ENCODE measurements around the gene ZRANB1. TPM values are rescaled to one million over a fixed set of nuclear protein-coding genes. Genes with fewer than 3 reads are reported as not detected.

ZRANB1 gene
- total and polyA plus RNA-seq, 2 of the 4 experiments (the other 2 are of a cell fraction): 11.2 to 24.7 TPM

DNA sequence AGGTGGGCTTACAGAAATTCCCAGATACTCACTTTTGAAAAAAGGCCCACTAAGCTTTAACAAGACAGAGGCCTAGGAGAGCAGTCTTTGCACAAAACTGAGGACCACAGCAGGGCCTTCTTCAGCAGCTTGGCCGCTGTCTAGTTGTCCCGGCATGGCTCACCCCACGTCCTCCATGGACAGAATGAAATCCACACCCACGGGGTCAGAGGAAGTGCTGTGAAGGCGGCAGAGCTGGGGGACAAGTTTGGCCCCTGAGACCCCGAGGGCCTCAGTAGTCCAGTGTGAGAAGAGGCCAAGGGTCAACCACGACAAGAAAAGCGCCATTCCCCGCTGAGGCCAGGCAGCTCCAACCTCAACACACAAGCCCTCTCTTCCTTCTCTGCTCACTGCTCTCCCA, 78.9 kb downstream of the ZRANB1 start:
- Histone ChIP-seq H3K4me2 (ENCODE audit: low read depth, low read length) (no peak overlapping the region), H3K79me1 (ENCODE audit: low read depth in 1 of 2, low read length in 2 of 2) (peaks cover 45 to 100% of the 10 kb centered on the region in 2 experiments), H4K20me1 (ENCODE audit: insufficient read depth, low read length) (peaks cover 98% of the 10 kb centered on the region), H3K9me1 (ENCODE audit: insufficient read depth, low read length) (peaks cover 31% of the 10 kb centered on the region), H3K9me3 (ENCODE audit: control insufficient read depth, insufficient read depth, low read length) (no peaks in the 10 kb centered on the region), H2BK15ac (ENCODE audit: low read depth, low read length) (no peak overlapping the region), H3K14ac (replicated peaks; ENCODE audit: low read depth, low read length) (no peak overlapping the region), H2BK5ac (ENCODE audit: low read depth, low read length, poor library complexity, severe bottlenecking) (no peak overlapping the region), H3K27ac (ENCODE audit: insufficient read depth, low read length) (no peak overlapping the region), H3K4ac (ENCODE audit: low read depth, low read length) (no peak overlapping the region), H4K8ac (ENCODE audit: low read depth in 2 of 2, low read length in 2 of 2) (no peak overlapping the region), H2BK20ac (ENCODE audit: low read depth, low read length) (no peak overlapping the region), H3K4me1 (ENCODE audit: control insufficient read depth, insufficient read depth, low read length) (peaks cover 17% of the 10 kb centered on the region), H4K91ac (ENCODE audit: insufficient read depth, low read depth, low read length) (no peak overlapping the region), H3K23ac (ENCODE audit: low read depth, low read length) (no peak overlapping the region), H3K9ac (ENCODE audit: low read depth, low read length) (no peak overlapping the region), H3K27me3 (ENCODE audit: control insufficient read depth, insufficient read depth, low read length) (no peaks in the 10 kb centered on the region), H3K36me3 (ENCODE audit: control insufficient read depth, insufficient read depth, low read length) (peaks cover 25% of the 10 kb centered on the region), H2AK5ac (ENCODE audit: low read depth, low read length) (no peak overlapping the region), H2BK120ac (ENCODE audit: low read depth, low read length) (no peak overlapping the region), H3K56ac (ENCODE audit: extremely low read depth, insufficient read depth, low read length) (no peak overlapping the region), H2AK9ac (replicated peaks; ENCODE audit: low read depth, low read length, poor library complexity) (no peak overlapping the region), H3K4me3 (ENCODE audit: insufficient read depth, low read depth, low read length) (no peak overlapping the region), H3K18ac (ENCODE audit: low read depth, low read length) (no peak overlapping the region), H2AFZ (replicated peaks; ENCODE audit: low read length, poor library complexity) (no peak overlapping the region), H4K5ac (ENCODE audit: low read depth, low read length) (no peak overlapping the region)
- DNase-seq (no peak), ATAC-seq (ENCODE audit: low read depth) (no peak)
- no peak for TF ChIP-seq MXI1 (IDR thresholded peaks at IDR 0.05; ENCODE audit: borderline replicate concordance, low read depth, low read length)
- TF ChIP-seq FOS (IDR thresholded peaks at IDR 0.05; ENCODE audit: low read depth, low read length): no peak
- TF ChIP-seq MAFK (IDR thresholded peaks at IDR 0.05; ENCODE audit: low read depth, low read length): no peak
- TF ChIP-seq CHD1 (IDR thresholded peaks at IDR 0.05; ENCODE audit: low read depth, low read length): no peak
- TF ChIP-seq MAZ (IDR thresholded peaks at IDR 0.05; ENCODE audit: borderline replicate concordance, low read depth, low read length): no peak
- no peak for TF ChIP-seq RAD21 (IDR thresholded peaks at IDR 0.05; ENCODE audit: low read length)
- in situ Hi-C loops (cut with MboI; ENCODE audit: low sequenced_read_pairs): no loop called here
- ChIA-PET CTCF (no interaction called here), POLR2A (ENCODE audit: unreplicated experiment) (no interaction called here)
- BruUV-seq (replicated peaks): no TSS peak
- intact Hi-C loops (cut with micrococcal nuclease): no loop called here
- WGBS, 2 experiments (ENCODE audit: extremely low coverage in 2 of 2, insufficient read length in 1 of 2): 100% methylated on average over 3 of the region's 9 CpGs; no CpG with 5 or more reads in 1 of the 2 experiments
- dilution Hi-C loops (cut with HindIII; ENCODE audit: low sequenced_read_pairs, unreplicated experiment): no loop called here

Data from IMR-90 (cell line).